ENCODE results near the gene INPP5A.

The INPP5A gene

GRCh38 chr10:132590752-132591121 is 53.1 kb downstream of the INPP5A start:
- TF ChIP-seq, protein P1, sequence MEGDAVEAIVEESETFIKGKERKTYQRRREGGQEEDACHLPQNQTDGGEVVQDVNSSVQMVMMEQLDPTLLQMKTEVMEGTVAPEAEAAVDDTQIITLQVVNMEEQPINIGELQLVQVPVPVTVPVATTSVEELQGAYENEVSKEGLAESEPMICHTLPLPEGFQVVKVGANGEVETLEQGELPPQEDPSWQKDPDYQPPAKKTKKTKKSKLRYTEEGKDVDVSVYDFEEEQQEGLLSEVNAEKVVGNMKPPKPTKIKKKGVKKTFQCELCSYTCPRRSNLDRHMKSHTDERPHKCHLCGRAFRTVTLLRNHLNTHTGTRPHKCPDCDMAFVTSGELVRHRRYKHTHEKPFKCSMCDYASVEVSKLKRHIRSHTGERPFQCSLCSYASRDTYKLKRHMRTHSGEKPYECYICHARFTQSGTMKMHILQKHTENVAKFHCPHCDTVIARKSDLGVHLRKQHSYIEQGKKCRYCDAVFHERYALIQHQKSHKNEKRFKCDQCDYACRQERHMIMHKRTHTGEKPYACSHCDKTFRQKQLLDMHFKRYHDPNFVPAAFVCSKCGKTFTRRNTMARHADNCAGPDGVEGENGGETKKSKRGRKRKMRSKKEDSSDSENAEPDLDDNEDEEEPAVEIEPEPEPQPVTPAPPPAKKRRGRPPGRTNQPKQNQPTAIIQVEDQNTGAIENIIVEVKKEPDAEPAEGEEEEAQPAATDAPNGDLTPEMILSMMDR (conservative IDR thresholded peaks at IDR 0.05) = no peak
- H3K27ac ChIP-seq = no peak overlapping the region

GRCh38 chr10:132591166-132591971 is 53.8 kb downstream of the INPP5A start:
- no peak overlapping the region for H3K27ac ChIP-seq
- TF ChIP-seq, protein P1 (conservative IDR thresholded peaks at IDR 0.05) = no peak

DNA sequence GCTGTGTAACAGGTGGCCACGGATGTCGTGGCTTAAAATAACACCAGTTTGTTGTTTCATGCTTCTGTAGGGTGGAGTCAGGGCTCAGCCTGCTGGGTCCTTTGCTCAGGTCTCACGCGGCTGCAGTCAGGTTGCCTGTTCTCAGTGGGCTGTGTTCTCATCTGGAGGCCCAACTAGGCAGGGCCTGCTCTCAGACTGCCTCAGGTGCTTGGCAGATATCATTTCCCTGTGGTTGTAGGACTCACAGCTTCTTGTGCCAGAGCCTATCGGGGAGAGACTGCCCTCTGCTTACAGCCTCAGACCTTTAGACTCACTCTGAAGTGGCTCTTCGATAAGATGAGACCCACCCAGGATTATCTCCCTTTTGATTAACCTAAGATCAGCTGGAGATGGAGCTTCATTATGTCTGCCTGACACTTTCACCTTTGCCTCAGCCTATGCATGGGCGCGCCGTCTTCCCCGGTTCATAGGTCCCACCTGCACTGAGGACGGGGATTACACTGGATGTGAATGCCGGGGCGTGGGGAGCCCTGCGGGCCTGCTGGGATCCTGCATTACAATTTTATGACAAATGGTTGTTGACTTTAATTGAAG is 55.3 kb downstream of the INPP5A start:
- TF ChIP-seq, protein P1 (conservative IDR thresholded peaks at IDR 0.05) = no peak
- H3K27ac ChIP-seq = no peak overlapping the region

DNA sequence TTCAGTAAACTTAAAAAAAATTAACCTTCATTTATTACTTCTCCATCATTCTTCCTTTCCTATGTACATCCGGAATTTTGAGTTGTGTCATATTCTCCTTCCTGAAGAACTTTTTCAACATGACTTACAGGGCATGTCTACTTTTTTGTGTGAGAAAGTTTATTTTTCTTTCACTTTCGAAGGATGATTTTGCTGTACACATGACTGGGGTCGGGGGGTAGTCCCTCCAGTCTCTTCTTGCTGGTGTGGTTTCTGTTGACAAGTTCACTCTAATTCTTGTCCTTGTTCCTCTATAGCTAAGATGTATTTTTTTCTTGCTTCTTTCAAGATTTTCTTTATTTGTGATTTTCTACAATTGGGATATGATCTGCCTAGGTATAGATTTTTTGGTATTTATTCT is 55.8 kb downstream of the INPP5A start:
- no peak overlapping the region for H3K27ac ChIP-seq

DNA sequence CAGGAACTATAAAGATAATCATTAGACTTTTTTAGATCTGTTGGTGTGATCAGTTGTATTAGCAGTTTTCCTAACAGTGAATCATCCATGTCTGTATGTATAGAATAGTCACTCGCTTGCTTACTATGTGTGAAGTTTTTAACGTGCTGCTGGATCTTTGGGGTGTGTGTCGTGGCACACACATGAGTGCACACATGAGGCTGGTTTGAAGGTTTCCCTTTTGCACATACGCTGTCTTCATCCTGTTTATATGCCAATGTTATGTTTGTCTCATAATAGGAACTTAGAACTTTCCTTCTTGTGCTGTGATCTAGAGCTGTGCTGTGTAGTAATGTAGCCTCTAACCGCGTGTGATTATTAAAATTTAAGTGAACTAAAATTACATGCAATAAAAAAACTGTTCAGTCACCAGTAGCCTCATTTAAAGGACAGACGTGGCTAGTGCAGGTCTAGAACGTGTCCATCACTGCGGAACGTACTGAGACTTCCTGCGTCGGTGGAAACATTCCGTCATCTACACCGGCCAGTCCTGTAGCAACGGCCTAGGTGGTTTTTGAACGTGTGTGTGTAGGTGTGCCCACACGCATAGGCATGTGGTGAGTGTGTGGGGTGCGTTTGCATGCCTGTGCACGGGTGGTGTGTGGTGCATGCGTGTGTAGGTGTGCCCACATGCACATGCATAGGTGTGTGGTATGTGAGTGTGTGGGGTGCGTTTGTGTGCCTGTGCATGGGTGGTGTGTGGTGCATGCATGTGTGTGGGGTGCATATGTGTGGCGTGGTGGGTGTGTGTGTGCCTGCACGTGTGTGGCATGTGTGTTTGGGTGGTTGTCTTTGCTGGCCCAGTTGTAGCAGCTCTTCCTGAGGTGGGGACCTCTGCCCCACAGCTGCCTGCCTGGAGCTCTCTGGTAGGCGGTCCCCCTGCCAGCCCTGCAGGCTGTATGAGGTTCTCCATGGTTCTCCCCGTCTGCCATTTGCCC is 56.6 kb downstream of the INPP5A start:
- TF ChIP-seq, protein P1 (conservative IDR thresholded peaks at IDR 0.05) = no peak
- H3K27ac ChIP-seq = no peak overlapping the region

More for the DNA sequence above, 55.8 kb downstream of the INPP5A start:
- TF ChIP-seq, protein P1 (conservative IDR thresholded peaks at IDR 0.05) = no peak

- TF ChIP-seq, protein P1 (conservative IDR thresholded peaks at IDR 0.05) = no peak
- no peak overlapping the region for H3K27ac ChIP-seq
Observed at GRCh38 chr10:132595021-132595420, 57.4 kb downstream of the INPP5A start.

DNA sequence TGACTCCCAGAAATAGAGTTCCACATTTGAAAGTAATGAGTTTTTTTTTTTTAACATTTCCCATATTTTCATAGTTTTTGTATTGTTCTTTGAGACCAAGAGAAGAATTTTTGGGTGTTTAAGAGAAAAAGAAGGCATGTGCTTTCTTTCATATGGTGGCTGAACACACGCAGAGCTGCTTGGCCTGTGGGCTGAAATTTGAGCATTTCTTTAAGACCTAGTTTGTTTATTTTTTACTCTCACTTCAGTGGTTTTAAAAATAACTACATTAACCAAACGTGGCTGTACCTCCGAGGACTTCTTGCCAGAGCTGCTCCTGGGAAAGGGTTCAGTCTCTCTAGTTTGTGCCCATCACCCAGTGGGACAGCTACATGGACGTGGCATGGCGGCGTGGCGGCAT is 58.3 kb downstream of the INPP5A start:
- TF ChIP-seq, protein P1 (conservative IDR thresholded peaks at IDR 0.05) = no peak
- no peak overlapping the region for H3K27ac ChIP-seq

All from VCaP (cell line).